Osteoblast (primary cell): ENCODE results near the gene TNFRSF4. TPM values are rescaled to one million over a fixed set of nuclear protein-coding genes. Genes with fewer than 3 reads are reported as not detected.

ENCODE experiments used
- DNase-seq: peaks from one replicate; pipeline ENCODE4 v3.0.0; 2011; ENCODE audit warnings: low spot score, mixed read lengths; ENCODE audit not compliant: insufficient read length; ENCODE audit errors: missing footprints
- H2AFZ ChIP-seq: 2 replicates; pipeline ENCODE4 v1.6.0; 2011; ENCODE audit warnings: mild to moderate bottlenecking, low read length
- H3K27ac ChIP-seq: 2 replicates; pipeline ENCODE4 v1.5.1; 2011; ENCODE audit warnings: mild to moderate bottlenecking, low read depth, low read length, moderate library complexity
- H3K27me3 ChIP-seq: 2 replicates; pipeline ENCODE4 v1.6.0; 2012; ENCODE audit warnings: mild to moderate bottlenecking, control low read depth, inconsistent platforms, low read length, moderate library complexity; ENCODE audit not compliant: insufficient read depth
- H3K36me3 ChIP-seq: 2 replicates; pipeline ENCODE4 v1.5.1; 2011; ENCODE audit warnings: mild to moderate bottlenecking, low read length, control low read depth, moderate library complexity; ENCODE audit not compliant: insufficient read depth
- H3K4me1 ChIP-seq: 2 replicates; pipeline ENCODE4 v1.5.1; 2011; ENCODE audit warnings: mild to moderate bottlenecking, low read length, control low read depth, moderate library complexity; ENCODE audit not compliant: insufficient read depth
- H3K4me2 ChIP-seq: 2 replicates; pipeline ENCODE4 v1.6.0; 2011; ENCODE audit warnings: mild to moderate bottlenecking, low read length; ENCODE audit not compliant: insufficient read depth
- H3K4me3 ChIP-seq: fragments of 200-600 bp; sonication (generic); 3 replicates; pipeline ENCODE4 v1.5.1; 2012; ENCODE audit warnings: mild to moderate bottlenecking, low read length, inconsistent platforms; ENCODE audit not compliant: insufficient read depth
- H3K79me2 ChIP-seq: 2 replicates; pipeline ENCODE4 v1.6.0; 2012; ENCODE audit warnings: mild to moderate bottlenecking, low read length, control low read depth, inconsistent platforms; ENCODE audit not compliant: insufficient read depth
- H3K9me3 ChIP-seq: 2 replicates; pipeline ENCODE4 v1.5.1; 2011; ENCODE audit warnings: low read depth, low read length, control low read depth
- H4K20me1 ChIP-seq: 2 replicates; pipeline ENCODE4 v1.6.0; 2012; ENCODE audit warnings: mild to moderate bottlenecking, low read length, control low read depth; ENCODE audit not compliant: insufficient read depth
- CTCF ChIP-seq: IDR thresholded peaks from 2 replicates; pipeline ENCODE4 v1.5.1; 2011; ENCODE audit warnings: mild to moderate bottlenecking, low read depth, low read length, moderate library complexity; ENCODE audit errors: extremely low read depth
- total RNA-seq: library from RNA; depleted of rRNA; stranded (reverse); fragments of >200 nt; gene quantifications from 2 replicates; pipeline ENCODE4 v1.2.3, GENCODE V29; 2012

TNFRSF4 gene
- total RNA-seq, 1 donor: under 0.01 TPM

- H3K4me1 ChIP-seq: no peaks in the 10 kb centered on the region
- H3K4me2 ChIP-seq: no peak overlapping the region
- H2AFZ ChIP-seq: no peak overlapping the region
These were observed 49.1 kb downstream of the TNFRSF4 start for GRCh38 chr1:1164701-1165451.

GRCh38 chr1:1164361-1164700 lies 49.6 kb downstream of the TNFRSF4 start:
- peaks cover 13% of the 10 kb centered on the region for H3K27me3 ChIP-seq
- no peak for TF ChIP-seq CTCF

More at GRCh38 chr1:1164701-1165451, 49.1 kb downstream of the TNFRSF4 start:
- H3K9me3 ChIP-seq: no peaks in the 10 kb centered on the region
- no peak for DNase-seq
- H3K27ac ChIP-seq: no peak overlapping the region
- H3K36me3 ChIP-seq: no peaks in the 10 kb centered on the region
- H3K4me3 ChIP-seq: no peak overlapping the region
- no peaks in the 10 kb centered on the region for H3K79me2 ChIP-seq
- no peak for TF ChIP-seq CTCF
- peaks cover 13% of the 10 kb centered on the region for H3K27me3 ChIP-seq
- no peaks in the 10 kb centered on the region for H4K20me1 ChIP-seq

GRCh38 chr1:1163538-1164070 lies 50.3 kb downstream of the TNFRSF4 start:
- no peaks in the 10 kb centered on the region for H3K9me3 ChIP-seq
- no peaks in the 10 kb centered on the region for H3K36me3 ChIP-seq
- no peak overlapping the region for H3K4me2 ChIP-seq
- no peaks in the 10 kb centered on the region for H4K20me1 ChIP-seq
- H3K4me1 ChIP-seq: no peaks in the 10 kb centered on the region
- no peak for DNase-seq
- no peak overlapping the region for H3K4me3 ChIP-seq
- H3K79me2 ChIP-seq: no peaks in the 10 kb centered on the region
- H3K27me3 ChIP-seq: peaks cover 13% of the 10 kb centered on the region
- H2AFZ ChIP-seq: no peak overlapping the region
- H3K27ac ChIP-seq: no peak overlapping the region
- no peak for TF ChIP-seq CTCF

More at GRCh38 chr1:1164361-1164700, 49.6 kb downstream of the TNFRSF4 start:
- no peak for DNase-seq
- H3K27ac ChIP-seq: no peak overlapping the region
- no peak overlapping the region for H3K4me3 ChIP-seq
- no peaks in the 10 kb centered on the region for H3K79me2 ChIP-seq
- no peak overlapping the region for H2AFZ ChIP-seq
- no peaks in the 10 kb centered on the region for H3K9me3 ChIP-seq
- no peaks in the 10 kb centered on the region for H4K20me1 ChIP-seq
- H3K36me3 ChIP-seq: no peaks in the 10 kb centered on the region
- H3K4me2 ChIP-seq: no peak overlapping the region
- no peaks in the 10 kb centered on the region for H3K4me1 ChIP-seq
